ENCODE results near the gene PPP1R11.

PPP1R11 gene

GRCh38 chr6:30077218-30077617 lies 10.2 kb downstream of the PPP1R11 start:
- H3K14ac ChIP-seq (ENCODE audit: low read length in 2 of 2), result no peak overlapping the region
- no peak overlapping the region for H3K4me3 ChIP-seq (ENCODE audit: insufficient read depth in 1 of 2, low read depth in 1 of 2, low read length in 2 of 2)
- no peak overlapping the region for H3K9ac ChIP-seq (ENCODE audit: low read length)
- no peaks in the 10 kb centered on the region for H3K36me3 ChIP-seq (ENCODE audit: control insufficient read depth in 1 of 2, insufficient read depth in 2 of 2, low read depth in 1 of 2, low read length in 2 of 2)
- no peak overlapping the region for H2AFZ ChIP-seq (ENCODE audit: low read depth, low read length)
- DNase-seq, result no peak
- no peak overlapping the region for H2BK120ac ChIP-seq (ENCODE audit: low read depth, low read length)
- H3K27me3 ChIP-seq (ENCODE audit: control insufficient read depth in 1 of 2, insufficient read depth in 1 of 2, low read length in 2 of 2), result peaks cover 78 to 80% of the 10 kb centered on the region in 2 experiments
- no peak overlapping the region for H2AK5ac ChIP-seq (ENCODE audit: low read length, severe bottlenecking)
- no peak overlapping the region for H2BK12ac ChIP-seq (ENCODE audit: low read length in 2 of 2)
- H3K79me1 ChIP-seq (replicated peaks; ENCODE audit: low read length, poor library complexity, severe bottlenecking), result no peaks in the 10 kb centered on the region
- H4K91ac ChIP-seq (ENCODE audit: low read length), result no peak overlapping the region
- H2BK5ac ChIP-seq (ENCODE audit: low read depth, low read length, poor library complexity, severe bottlenecking), result no peak overlapping the region
- no peak overlapping the region for H4K8ac ChIP-seq (ENCODE audit: low read length)
- H3K4ac ChIP-seq (ENCODE audit: low read depth in 1 of 2, low read length in 2 of 2), result no peak overlapping the region
- H3K4me1 ChIP-seq (ENCODE audit: control insufficient read depth, insufficient read depth, low read depth, low read length), result peaks cover 20% of the 10 kb centered on the region
- 61% methylated on average over 3 of the region's 4 CpGs for WGBS
- H3K4me2 ChIP-seq (ENCODE audit: low read length, poor library complexity, severe bottlenecking), result no peak overlapping the region
- H3K18ac ChIP-seq (ENCODE audit: low read depth in 1 of 2, low read length in 2 of 2), result no peak overlapping the region
- no peak overlapping the region for H3K23ac ChIP-seq (ENCODE audit: low read length in 2 of 2)
- H2BK15ac ChIP-seq (ENCODE audit: low read depth, poor library complexity, severe bottlenecking), result no peak overlapping the region
- no peak overlapping the region for H3K27ac ChIP-seq (ENCODE audit: low read length, poor library complexity, severe bottlenecking)
- no peaks in the 10 kb centered on the region for H3K9me3 ChIP-seq (ENCODE audit: control insufficient read depth, low read length)

- Histone ChIP-seq H2BK15ac (ENCODE audit: low read depth, poor library complexity, severe bottlenecking) (no peak overlapping the region), H3K4me2 (ENCODE audit: low read length, poor library complexity, severe bottlenecking) (no peak overlapping the region), H3K14ac (ENCODE audit: low read length in 2 of 2) (no peak overlapping the region), H4K91ac (ENCODE audit: low read length) (no peak overlapping the region), H2BK5ac (ENCODE audit: low read depth, low read length, poor library complexity, severe bottlenecking) (no peak overlapping the region), H3K18ac (ENCODE audit: low read depth in 1 of 2, low read length in 2 of 2) (no peak overlapping the region), H2AFZ (ENCODE audit: low read depth, low read length) (no peak overlapping the region), H3K36me3 (ENCODE audit: control insufficient read depth in 1 of 2, insufficient read depth in 2 of 2, low read depth in 1 of 2, low read length in 2 of 2) (no peaks in the 10 kb centered on the region), H3K23ac (ENCODE audit: low read length in 2 of 2) (no peak overlapping the region), H3K4me3 (ENCODE audit: insufficient read depth in 1 of 2, low read depth in 1 of 2, low read length in 2 of 2) (no peak overlapping the region), H3K4ac (ENCODE audit: low read depth in 1 of 2, low read length in 2 of 2) (no peak overlapping the region), H2BK120ac (ENCODE audit: low read depth, low read length) (no peak overlapping the region), H3K9me3 (ENCODE audit: control insufficient read depth, low read length) (no peaks in the 10 kb centered on the region), H3K79me1 (replicated peaks; ENCODE audit: low read length, poor library complexity, severe bottlenecking) (no peaks in the 10 kb centered on the region), H3K4me1 (ENCODE audit: control insufficient read depth, insufficient read depth, low read depth, low read length) (peaks cover 4% of the 10 kb centered on the region), H3K9ac (ENCODE audit: low read length) (no peak overlapping the region), H2BK12ac (ENCODE audit: low read length in 2 of 2) (no peak overlapping the region), H3K27me3 (ENCODE audit: control insufficient read depth in 1 of 2, insufficient read depth in 1 of 2, low read length in 2 of 2) (peaks cover 22 to 34% of the 10 kb centered on the region in 2 experiments), H4K8ac (ENCODE audit: low read length) (no peak overlapping the region), H3K27ac (ENCODE audit: low read length, poor library complexity, severe bottlenecking) (no peak overlapping the region), H2AK5ac (ENCODE audit: low read length, severe bottlenecking) (no peak overlapping the region)
- DNase-seq, result no peak
- 83% methylated on average over 5 of the region's 5 CpGs for WGBS
Observed at GRCh38 chr6:30087876-30088275, 20.9 kb downstream of the PPP1R11 start.

DNA sequence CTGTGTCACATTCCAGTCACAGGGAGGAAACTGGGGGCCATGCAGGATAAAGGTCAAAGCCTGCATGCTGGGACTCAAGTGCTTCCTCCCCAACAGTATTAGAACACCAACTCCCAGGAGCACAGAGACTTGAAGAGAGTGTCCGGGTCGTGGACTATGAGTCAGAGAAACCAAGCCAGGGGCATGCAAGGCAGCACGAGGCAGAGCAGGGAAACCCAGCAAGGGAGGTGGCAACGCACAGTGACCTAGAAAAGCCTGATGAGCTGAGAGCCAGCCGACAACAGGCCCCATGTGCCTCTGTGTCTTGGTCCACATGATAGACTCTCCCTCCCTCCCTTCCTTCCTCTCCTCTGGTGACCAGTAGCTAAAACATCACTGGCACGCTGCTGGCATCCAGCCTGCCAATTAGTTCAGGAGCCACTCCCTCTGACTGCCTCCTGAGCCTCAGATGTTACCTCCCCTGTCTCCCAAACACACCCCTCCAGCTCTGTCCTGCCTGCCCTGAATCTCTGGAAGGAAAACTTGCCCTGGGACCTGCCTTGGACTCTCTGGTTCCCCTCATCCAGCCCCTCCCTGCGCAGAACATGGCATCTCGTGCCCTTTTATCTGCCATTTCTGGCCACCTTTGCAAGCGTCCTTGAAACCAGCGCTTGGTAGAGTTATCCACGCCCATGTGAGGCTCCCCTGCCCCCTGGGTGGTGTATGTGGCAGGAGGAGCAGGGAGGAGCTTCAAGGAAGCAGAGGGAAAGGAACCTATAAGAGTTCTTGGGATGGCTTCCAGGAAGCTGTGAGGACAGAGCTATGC lies 24.8 kb downstream of the PPP1R11 start:
- H3K27ac ChIP-seq (ENCODE audit: low read length, poor library complexity, severe bottlenecking), result no peak overlapping the region
- peaks cover 5% of the 10 kb centered on the region for H3K4me1 ChIP-seq (ENCODE audit: control insufficient read depth, insufficient read depth, low read depth, low read length)
- no peaks in the 10 kb centered on the region for H3K79me1 ChIP-seq (replicated peaks; ENCODE audit: low read length, poor library complexity, severe bottlenecking)
- H3K4me3 ChIP-seq (ENCODE audit: insufficient read depth in 1 of 2, low read depth in 1 of 2, low read length in 2 of 2), result no peak overlapping the region
- no peak overlapping the region for H2AFZ ChIP-seq (ENCODE audit: low read depth, low read length)
- H4K91ac ChIP-seq (ENCODE audit: low read length), result no peak overlapping the region
- H3K36me3 ChIP-seq (ENCODE audit: control insufficient read depth in 1 of 2, insufficient read depth in 2 of 2, low read depth in 1 of 2, low read length in 2 of 2), result no peaks in the 10 kb centered on the region
- no peak overlapping the region for H3K4me2 ChIP-seq (ENCODE audit: low read length, poor library complexity, severe bottlenecking)
- H2BK120ac ChIP-seq (ENCODE audit: low read depth, low read length), result no peak overlapping the region
- peaks cover 39 to 57% of the 10 kb centered on the region in 2 experiments for H3K27me3 ChIP-seq (ENCODE audit: control insufficient read depth in 1 of 2, insufficient read depth in 1 of 2, low read length in 2 of 2)
- 37% methylated on average over 11 of the region's 11 CpGs for whole genome bisulfite sequencing
- peak; percentile 69 for DNase-seq
- H3K9ac ChIP-seq (ENCODE audit: low read length), result no peak overlapping the region
- no peak overlapping the region for H4K8ac ChIP-seq (ENCODE audit: low read length)
- no peak overlapping the region for H2BK15ac ChIP-seq (ENCODE audit: low read depth, poor library complexity, severe bottlenecking)
- no peak overlapping the region for H3K23ac ChIP-seq (ENCODE audit: low read length in 2 of 2)
- H2BK12ac ChIP-seq (ENCODE audit: low read length in 2 of 2), result no peak overlapping the region
- no peak overlapping the region for H2BK5ac ChIP-seq (ENCODE audit: low read depth, low read length, poor library complexity, severe bottlenecking)
- peak overlapping the region in 1 of 2 experiments; percentile 16 for H3K14ac ChIP-seq (ENCODE audit: low read length in 2 of 2)
- H3K9me3 ChIP-seq (ENCODE audit: control insufficient read depth, low read length), result no peaks in the 10 kb centered on the region
- H3K18ac ChIP-seq (ENCODE audit: low read depth in 1 of 2, low read length in 2 of 2), result no peak overlapping the region
- H2AK5ac ChIP-seq (ENCODE audit: low read length, severe bottlenecking), result no peak overlapping the region
- no peak overlapping the region for H3K4ac ChIP-seq (ENCODE audit: low read depth in 1 of 2, low read length in 2 of 2)

DNA sequence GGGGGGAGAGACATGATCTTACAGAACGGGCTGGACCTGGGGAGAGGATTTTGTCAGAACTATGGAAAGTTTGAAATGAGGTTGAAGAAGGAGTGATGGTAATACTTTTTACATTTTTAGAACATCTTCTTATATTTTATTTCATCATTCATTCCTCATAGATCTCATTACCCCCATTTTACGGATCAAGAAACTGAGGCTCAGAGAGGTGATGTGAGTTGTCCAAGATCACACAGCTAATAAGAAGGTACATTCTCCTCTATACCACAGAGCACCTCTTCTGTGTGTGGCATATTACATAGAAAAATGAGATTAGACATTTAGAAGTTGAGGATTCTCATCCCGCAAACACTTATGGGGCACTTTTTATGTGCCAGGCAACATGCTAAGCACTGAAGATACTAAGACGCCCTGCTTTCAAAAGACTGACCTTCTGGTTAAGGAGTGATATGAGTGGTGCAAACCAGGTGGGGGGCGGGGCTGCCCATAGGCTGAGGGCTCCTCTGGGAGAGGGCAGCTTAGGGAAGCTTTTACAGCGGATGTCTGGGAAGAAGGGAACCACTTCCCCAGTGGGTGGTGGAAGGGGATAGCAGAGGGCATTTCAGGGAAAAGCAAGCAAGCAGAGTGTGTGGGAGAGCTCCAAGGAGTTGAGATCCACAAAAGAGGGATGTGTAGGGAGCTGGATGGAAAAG lies 26.0 kb downstream of the PPP1R11 start:
- Histone ChIP-seq H2AFZ (ENCODE audit: low read depth, low read length) (no peak overlapping the region), H3K4me1 (ENCODE audit: control insufficient read depth, insufficient read depth, low read depth, low read length) (peaks cover 5% of the 10 kb centered on the region), H3K4me2 (ENCODE audit: low read length, poor library complexity, severe bottlenecking) (no peak overlapping the region), H3K79me1 (replicated peaks; ENCODE audit: low read length, poor library complexity, severe bottlenecking) (no peaks in the 10 kb centered on the region), H3K4ac (ENCODE audit: low read depth in 1 of 2, low read length in 2 of 2) (no peak overlapping the region), H3K4me3 (ENCODE audit: insufficient read depth in 1 of 2, low read depth in 1 of 2, low read length in 2 of 2) (no peak overlapping the region), H2BK12ac (ENCODE audit: low read length in 2 of 2) (no peak overlapping the region), H3K27me3 (ENCODE audit: control insufficient read depth in 1 of 2, insufficient read depth in 1 of 2, low read length in 2 of 2) (peaks cover 40 to 69% of the 10 kb centered on the region in 2 experiments), H3K9ac (ENCODE audit: low read length) (no peak overlapping the region), H2BK120ac (ENCODE audit: low read depth, low read length) (no peak overlapping the region), H2BK15ac (ENCODE audit: low read depth, poor library complexity, severe bottlenecking) (no peak overlapping the region), H3K9me3 (ENCODE audit: control insufficient read depth, low read length) (no peaks in the 10 kb centered on the region), H3K14ac (ENCODE audit: low read length in 2 of 2) (no peak overlapping the region), H4K8ac (ENCODE audit: low read length) (no peak overlapping the region), H2AK5ac (ENCODE audit: low read length, severe bottlenecking) (no peak overlapping the region), H3K23ac (ENCODE audit: low read length in 2 of 2) (no peak overlapping the region), H3K18ac (ENCODE audit: low read depth in 1 of 2, low read length in 2 of 2) (no peak overlapping the region), H2BK5ac (ENCODE audit: low read depth, low read length, poor library complexity, severe bottlenecking) (no peak overlapping the region), H4K91ac (ENCODE audit: low read length) (no peak overlapping the region), H3K36me3 (ENCODE audit: control insufficient read depth in 1 of 2, insufficient read depth in 2 of 2, low read depth in 1 of 2, low read length in 2 of 2) (no peaks in the 10 kb centered on the region), H3K27ac (ENCODE audit: low read length, poor library complexity, severe bottlenecking) (no peak overlapping the region)
- DNase-seq, result no peak
- WGBS, result 68% methylated on average over 6 of the region's 6 CpGs
